SK-N-SH (cell line): ENCODE measurements around the gene CCL7. TPM values are rescaled to one million over a fixed set of nuclear protein-coding genes. Genes with fewer than 3 reads are reported as not detected.

ENCODE experiments used
- CTCF ChIA-PET: fragments of 300-600, 350-600 bp; formaldehyde crosslinking; extraction: SDS; loops from one replicate; lab custom pipeline; 2021; lab: Yijun Ruan, JAX
- POLR2A ChIA-PET: fragments of 350-600 bp; sonication (Branson Sonifier 250); formaldehyde crosslinking; extraction: SDS; loops from one replicate; lab custom pipeline; 2020; ENCODE audit warnings: antibody characterized with exemption, inconsistent platforms; lab: Yijun Ruan, JAX
- DNase-seq: peaks from one replicate; pipeline ENCODE4 v3.0.0; 2012
- H2AFZ ChIP-seq: fragments of 200-600 bp; sonication (generic); 2 replicates; pipeline ENCODE4 v1.8.1; 2016; ENCODE audit warnings: antibody characterized with exemption, mild to moderate bottlenecking, low read depth
- H3F3A ChIP-seq: fragments of 200-600 bp; sonication (generic); replicated peaks from 2 replicates; pipeline ENCODE3; 2016; ENCODE audit warnings: antibody characterized with exemption, mild to moderate bottlenecking; ENCODE audit not compliant: insufficient read depth
- H3K27ac ChIP-seq, 2 experiments: fragments of 200-500 bp in 1 of 2; fragments of 200-600 bp in 1 of 2; sonication (Bioruptor generic) in 1 of 2; sonication (generic), shearing (Covaris generic) in 1 of 2; 2 replicates each; pipeline versions ENCODE4 v1.5.1 to v1.6.1; 2014 to 2016; ENCODE audit warnings: low read depth in 2 of 2, inconsistent platforms in 1 of 2, low read length in 1 of 2, mild to moderate bottlenecking in 1 of 2, mixed read lengths in 1 of 2
- H3K27me3 ChIP-seq: fragments of 200-600 bp; sonication (generic), shearing (Covaris generic); 2 replicates; pipeline ENCODE4 v1.6.1; 2016; ENCODE audit warnings: mixed run types; ENCODE audit not compliant: insufficient read depth
- H3K36me3 ChIP-seq, 2 experiments: fragments of 200-500 bp in 1 of 2; fragments of 200-600 bp in 1 of 2; sonication (Bioruptor generic) in 1 of 2; sonication (generic) in 1 of 2; replicated peaks in 1 of 2; 2 replicates each; pipeline versions ENCODE3 to v1.5.1; 2014 to 2016; ENCODE audit warnings: low read length in 1 of 2, mild to moderate bottlenecking in 1 of 2; ENCODE audit not compliant: insufficient read depth in 2 of 2, control insufficient read depth in 1 of 2
- H3K4me1 ChIP-seq, 2 experiments: fragments of 200-500 bp in 1 of 2; fragments of 200-600 bp in 1 of 2; sonication (Bioruptor generic) in 1 of 2; sonication (generic), shearing (Covaris generic) in 1 of 2; 2 replicates each; pipeline versions ENCODE4 v1.5.1 to v1.6.1; 2014 to 2016; ENCODE audit warnings: low read depth in 1 of 2, low read length in 1 of 2, mixed run types in 1 of 2; ENCODE audit not compliant: insufficient read depth in 2 of 2, control insufficient read depth in 1 of 2
- H3K4me2 ChIP-seq: fragments of 200-600 bp; sonication (generic), shearing (Covaris generic); 2 replicates; pipeline ENCODE4 v1.6.1; 2017; ENCODE audit warnings: mixed run types
- H3K4me3 ChIP-seq, 2 experiments: fragments of 200-500 bp in 1 of 2; fragments of 200-600 bp in 1 of 2; sonication (Bioruptor generic) in 1 of 2; sonication (generic), shearing (Covaris generic) in 1 of 2; 2 replicates each; pipeline versions ENCODE4 v1.5.1 to v1.8.1; 2014 to 2016; ENCODE audit warnings: low read depth in 2 of 2, inconsistent platforms in 1 of 2, low read length in 1 of 2, mild to moderate bottlenecking in 1 of 2, mixed read lengths in 1 of 2, moderate library complexity in 1 of 2
- H3K79me2 ChIP-seq: fragments of 200-600 bp; sonication (generic); 2 replicates; pipeline ENCODE4 v1.8.1; 2017; ENCODE audit warnings: mild to moderate bottlenecking; ENCODE audit not compliant: insufficient read depth
- H3K9ac ChIP-seq: fragments of 200-600 bp; sonication (generic); 2 replicates; pipeline ENCODE4 v1.6.1; 2017; ENCODE audit warnings: mixed run types
- H3K9me2 ChIP-seq: fragments of 200-600 bp; sonication (generic); 2 replicates; pipeline ENCODE4 v1.6.1; 2017; ENCODE audit warnings: mixed run types
- H3K9me3 ChIP-seq: fragments of 200-600 bp; sonication (generic); 2 replicates; pipeline ENCODE4 v1.6.1; 2017; ENCODE audit warnings: mixed run types, mild to moderate bottlenecking, moderate library complexity
- H4K20me1 ChIP-seq: fragments of 200-600 bp; sonication (generic); 2 replicates; pipeline ENCODE4 v1.6.1; 2017; ENCODE audit warnings: mild to moderate bottlenecking, mixed run types; ENCODE audit not compliant: insufficient read depth
- CHD2 ChIP-seq: fragments of 150-350 bp; IDR thresholded peaks from 2 replicates; pipeline ENCODE4 v1.6.1; 2018; ENCODE audit warnings: low read length; ENCODE audit not compliant: partially characterized antibody
- EP300 ChIP-seq, 2 experiments: IDR thresholded peaks; 2 replicates each; pipeline versions ENCODE4 v1.4.0 to v1.6.1; 2012; ENCODE audit warnings: borderline replicate concordance in 1 of 2, low read depth in 1 of 2, low read length in 1 of 2
- EZH2phosphoT487 ChIP-seq: fragments of 200-600 bp; sonication (generic); IDR thresholded peaks from 2 replicates; pipeline ENCODE4 v1.6.1; 2017; ENCODE audit warnings: low read depth, mixed run types, mild to moderate bottlenecking, antibody characterized with exemption, moderate library complexity, borderline replicate concordance
- FOXM1 ChIP-seq: IDR thresholded peaks from 2 replicates; pipeline ENCODE4 v1.4.0; 2012; ENCODE audit warnings: low read depth, mild to moderate bottlenecking
- JUND ChIP-seq: IDR thresholded peaks from 2 replicates; pipeline ENCODE4 v1.4.0; 2012
- MEF2A ChIP-seq: IDR thresholded peaks from 2 replicates; pipeline ENCODE4 v1.4.0; 2012; ENCODE audit warnings: low read depth, borderline replicate concordance
- MXI1 ChIP-seq: IDR thresholded peaks from 2 replicates; pipeline ENCODE4 v1.6.1; 2012; ENCODE audit warnings: mild to moderate bottlenecking, low read depth, low read length, improper control_type of control experiment
- NFIC ChIP-seq: IDR thresholded peaks from 2 replicates; pipeline ENCODE4 v1.4.0; 2012; ENCODE audit warnings: borderline replicate concordance
- NRF1 ChIP-seq: IDR thresholded peaks from 2 replicates; pipeline ENCODE4 v1.6.1; 2012; ENCODE audit warnings: low read depth, mild to moderate bottlenecking, low read length
- RAD21 ChIP-seq: IDR thresholded peaks from 2 replicates; pipeline ENCODE4 v1.6.1; 2012; ENCODE audit warnings: mild to moderate bottlenecking, low read length
- RCOR1 ChIP-seq: fragments of 150-350 bp; IDR thresholded peaks from 2 replicates; pipeline ENCODE4 v1.6.1; 2017; ENCODE audit warnings: antibody characterized with exemption, low read length
- RFX5 ChIP-seq: IDR thresholded peaks from 2 replicates; pipeline ENCODE4 v1.6.1; 2012; ENCODE audit warnings: mild to moderate bottlenecking, improper control_type of control experiment, low read length
- SIN3A ChIP-seq: IDR thresholded peaks from 2 replicates; pipeline ENCODE4 v1.6.1; 2012; ENCODE audit warnings: low read depth, mild to moderate bottlenecking, low read length, moderate library complexity, borderline replicate concordance
- SMC3 ChIP-seq: IDR thresholded peaks from 2 replicates; pipeline ENCODE4 v1.6.1; 2012; ENCODE audit warnings: low read depth, low read length, improper control_type of control experiment
- TAF1 ChIP-seq: IDR thresholded peaks from 2 replicates; pipeline ENCODE4 v1.6.1; 2012; ENCODE audit warnings: low read depth, mild to moderate bottlenecking, low read length, moderate library complexity, borderline replicate concordance
- TEAD4 ChIP-seq: IDR thresholded peaks from 2 replicates; pipeline ENCODE4 v1.4.0; 2012; ENCODE audit warnings: mild to moderate bottlenecking, borderline replicate concordance; ENCODE audit not compliant: insufficient read depth
- WGBS: methylation state at CpG from one replicate; pipeline ENCODE4 v1.1.6; 2017; ENCODE audit warnings: low lambda C conversion rate; 5-methylcytosine and 5-hydroxymethylcytosine counted together
- polyA plus RNA-seq, 3 experiments: library from polyadenylated mRNA; depleted of rRNA; stranded (reverse); fragments of >200 nt; gene quantifications; 2 replicates each; pipeline ENCODE4 v1.2.3, GENCODE V29; 2012
- TF ChIP-seq, protein P1 (sequence below): IDR thresholded peaks from 2 replicates; pipeline ENCODE4 v1.6.1; 2012; ENCODE audit warnings: mild to moderate bottlenecking, low read depth, low read length, moderate library complexity
- TF ChIP-seq, protein P2 (sequence below): IDR thresholded peaks from 2 replicates; pipeline ENCODE4; 2012
- TF ChIP-seq, protein P3 (sequence below): IDR thresholded peaks from 2 replicates; pipeline ENCODE4 v1.4.0; 2012; ENCODE audit warnings: low read depth, borderline replicate concordance

The CCL7 gene
- polyA plus RNA-seq, 1 of the 3 experiments (the other 2 are of a cell fraction): 0.72 TPM

GRCh38 chr17:34248511-34249024, 21.5 kb upstream of the CCL7 start (continued):
- TF ChIP-seq, protein P1, sequence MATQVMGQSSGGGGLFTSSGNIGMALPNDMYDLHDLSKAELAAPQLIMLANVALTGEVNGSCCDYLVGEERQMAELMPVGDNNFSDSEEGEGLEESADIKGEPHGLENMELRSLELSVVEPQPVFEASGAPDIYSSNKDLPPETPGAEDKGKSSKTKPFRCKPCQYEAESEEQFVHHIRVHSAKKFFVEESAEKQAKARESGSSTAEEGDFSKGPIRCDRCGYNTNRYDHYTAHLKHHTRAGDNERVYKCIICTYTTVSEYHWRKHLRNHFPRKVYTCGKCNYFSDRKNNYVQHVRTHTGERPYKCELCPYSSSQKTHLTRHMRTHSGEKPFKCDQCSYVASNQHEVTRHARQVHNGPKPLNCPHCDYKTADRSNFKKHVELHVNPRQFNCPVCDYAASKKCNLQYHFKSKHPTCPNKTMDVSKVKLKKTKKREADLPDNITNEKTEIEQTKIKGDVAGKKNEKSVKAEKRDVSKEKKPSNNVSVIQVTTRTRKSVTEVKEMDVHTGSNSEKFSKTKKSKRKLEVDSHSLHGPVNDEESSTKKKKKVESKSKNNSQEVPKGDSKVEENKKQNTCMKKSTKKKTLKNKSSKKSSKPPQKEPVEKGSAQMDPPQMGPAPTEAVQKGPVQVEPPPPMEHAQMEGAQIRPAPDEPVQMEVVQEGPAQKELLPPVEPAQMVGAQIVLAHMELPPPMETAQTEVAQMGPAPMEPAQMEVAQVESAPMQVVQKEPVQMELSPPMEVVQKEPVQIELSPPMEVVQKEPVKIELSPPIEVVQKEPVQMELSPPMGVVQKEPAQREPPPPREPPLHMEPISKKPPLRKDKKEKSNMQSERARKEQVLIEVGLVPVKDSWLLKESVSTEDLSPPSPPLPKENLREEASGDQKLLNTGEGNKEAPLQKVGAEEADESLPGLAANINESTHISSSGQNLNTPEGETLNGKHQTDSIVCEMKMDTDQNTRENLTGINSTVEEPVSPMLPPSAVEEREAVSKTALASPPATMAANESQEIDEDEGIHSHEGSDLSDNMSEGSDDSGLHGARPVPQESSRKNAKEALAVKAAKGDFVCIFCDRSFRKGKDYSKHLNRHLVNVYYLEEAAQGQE: no peak
- TF ChIP-seq NRF1 (no peak), FOXM1 (no peak), EZH2phosphoT487 (no peak), RCOR1 (no peak), RAD21 (no peak), RFX5 (no peak), SIN3A (no peak), CHD2 (no peak)
- TF ChIP-seq, protein P2, sequence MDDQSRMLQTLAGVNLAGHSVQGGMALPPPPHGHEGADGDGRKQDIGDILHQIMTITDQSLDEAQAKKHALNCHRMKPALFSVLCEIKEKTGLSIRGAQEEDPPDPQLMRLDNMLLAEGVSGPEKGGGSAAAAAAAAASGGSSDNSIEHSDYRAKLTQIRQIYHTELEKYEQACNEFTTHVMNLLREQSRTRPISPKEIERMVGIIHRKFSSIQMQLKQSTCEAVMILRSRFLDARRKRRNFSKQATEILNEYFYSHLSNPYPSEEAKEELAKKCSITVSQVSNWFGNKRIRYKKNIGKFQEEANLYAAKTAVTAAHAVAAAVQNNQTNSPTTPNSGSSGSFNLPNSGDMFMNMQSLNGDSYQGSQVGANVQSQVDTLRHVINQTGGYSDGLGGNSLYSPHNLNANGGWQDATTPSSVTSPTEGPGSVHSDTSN: peak; percentile 40; the same call in 1 of the 2 replicates

- no peak overlapping the region for H2AFZ ChIP-seq
- CTCF ChIA-PET: interaction anchor here (2.7 to 3.4 kb wide), 2 partner anchors 48 to 112 kb away, joined by 10 to 12 read pairs; no protein-coding TSS in a partner anchor
These were observed 21.0 kb upstream of the CCL7 start for GRCh38 chr17:34249061-34249460.

More at GRCh38 chr17:34249061-34249460, 21.0 kb upstream of the CCL7 start:
- peak overlapping the region; percentile 70 for H3K9ac ChIP-seq
- H3K4me2 ChIP-seq: peak overlapping the region; percentile 60
- no peaks in the 10 kb centered on the region for H3K27me3 ChIP-seq
- H3K4me3 ChIP-seq: no peak overlapping the region
- no peaks in the 10 kb centered on the region for H3K9me2 ChIP-seq
- 44% methylated on average over 1 of the region's 1 CpG for WGBS
- no peaks in the 10 kb centered on the region for H3K9me3 ChIP-seq
- no peaks in the 10 kb centered on the region for H4K20me1 ChIP-seq
- no peaks in the 10 kb centered on the region for H3K36me3 ChIP-seq
- peaks cover 41% of the 10 kb centered on the region for H3F3A ChIP-seq
- TF ChIP-seq FOXM1 (no peak), TAF1 (no peak), RCOR1 (no peak), NFIC (no peak), SMC3 (no peak), MXI1 (no peak), JUND (no peak), EP300 (IDR thresholded peaks at IDR 0.05; ENCODE audit: borderline replicate concordance in 1 of 2, low read depth in 1 of 2, low read length in 1 of 2) (no peak), TEAD4 (no peak), MEF2A (no peak), RFX5 (no peak)
- TF ChIP-seq, protein P2: no peak
- TF ChIP-seq, protein P1: no peak
- TF ChIP-seq, protein P3, sequence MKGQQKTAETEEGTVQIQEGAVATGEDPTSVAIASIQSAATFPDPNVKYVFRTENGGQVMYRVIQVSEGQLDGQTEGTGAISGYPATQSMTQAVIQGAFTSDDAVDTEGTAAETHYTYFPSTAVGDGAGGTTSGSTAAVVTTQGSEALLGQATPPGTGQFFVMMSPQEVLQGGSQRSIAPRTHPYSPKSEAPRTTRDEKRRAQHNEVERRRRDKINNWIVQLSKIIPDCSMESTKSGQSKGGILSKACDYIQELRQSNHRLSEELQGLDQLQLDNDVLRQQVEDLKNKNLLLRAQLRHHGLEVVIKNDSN: no peak
- no peak for DNase-seq
- POLR2A ChIA-PET: no interaction called here
- peaks cover 24 to 51% of the 10 kb centered on the region in 2 experiments for H3K4me1 ChIP-seq
- peak overlapping the region; percentile 34 to 98 for H3K27ac ChIP-seq
- no peaks in the 10 kb centered on the region for H3K79me2 ChIP-seq
